Right lung (tissue), 5 donors: ENCODE results near the gene TRPM4. TPM values are rescaled to one million over a fixed set of nuclear protein-coding genes. Genes with fewer than 3 reads are reported as not detected.
A peak's percentile ranks its signal among the peaks of the same experiment; 100 is the strongest.
"Not testable (repeated sequence)": the region's sequence is repeated elsewhere in the genome, so short reads cannot be mapped to it uniquely, and the experiment has no call there.

Experiments
- DNase-seq, 2 donors: peaks; one replicate each; pipeline ENCODE4 v3.0.0-alpha.2; 2013
- polyA plus RNA-seq, 5 donors: library from polyadenylated mRNA; unstranded; fragments of 120-200 nt; gene quantifications; one replicate each; pipeline versions ENCODE4 v1.2.1 to v1.2.3, GENCODE V29; 2013; ENCODE audit warnings: inconsistent platforms in 1 of 5, low replicate concordance in 1 of 5; ENCODE audit not compliant: insufficient read length in 5 of 5, insufficient read depth in 1 of 5

The TRPM4 gene
- polyA plus RNA-seq, 5 donors: 11.5 to 31.7 (median 24.9) TPM

DNA sequence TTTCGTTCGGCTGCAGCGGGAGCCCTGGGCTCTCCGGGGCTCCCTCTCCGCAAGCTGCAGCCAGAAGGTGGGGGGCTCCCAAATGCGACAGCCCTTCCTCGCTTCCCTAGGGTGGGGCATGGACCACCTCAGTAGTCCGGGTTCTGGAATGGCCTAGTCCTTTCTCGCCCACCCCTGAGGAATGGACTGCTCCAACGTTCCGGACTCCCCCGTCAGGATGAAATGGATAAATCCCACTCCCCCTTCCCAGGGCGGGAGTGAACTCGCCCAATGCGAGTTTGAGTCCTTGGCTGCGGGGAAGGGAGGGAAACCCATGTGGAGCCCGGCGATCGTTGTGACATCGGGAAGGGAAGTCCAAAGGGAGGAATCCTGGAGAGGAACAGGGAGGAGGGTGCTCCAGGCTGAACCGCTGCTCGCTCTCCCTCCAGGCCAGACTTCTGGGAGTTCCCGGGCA is 7.9 kb upstream of the TRPM4 start:
- peak; percentile 88 for DNase-seq

DNA sequence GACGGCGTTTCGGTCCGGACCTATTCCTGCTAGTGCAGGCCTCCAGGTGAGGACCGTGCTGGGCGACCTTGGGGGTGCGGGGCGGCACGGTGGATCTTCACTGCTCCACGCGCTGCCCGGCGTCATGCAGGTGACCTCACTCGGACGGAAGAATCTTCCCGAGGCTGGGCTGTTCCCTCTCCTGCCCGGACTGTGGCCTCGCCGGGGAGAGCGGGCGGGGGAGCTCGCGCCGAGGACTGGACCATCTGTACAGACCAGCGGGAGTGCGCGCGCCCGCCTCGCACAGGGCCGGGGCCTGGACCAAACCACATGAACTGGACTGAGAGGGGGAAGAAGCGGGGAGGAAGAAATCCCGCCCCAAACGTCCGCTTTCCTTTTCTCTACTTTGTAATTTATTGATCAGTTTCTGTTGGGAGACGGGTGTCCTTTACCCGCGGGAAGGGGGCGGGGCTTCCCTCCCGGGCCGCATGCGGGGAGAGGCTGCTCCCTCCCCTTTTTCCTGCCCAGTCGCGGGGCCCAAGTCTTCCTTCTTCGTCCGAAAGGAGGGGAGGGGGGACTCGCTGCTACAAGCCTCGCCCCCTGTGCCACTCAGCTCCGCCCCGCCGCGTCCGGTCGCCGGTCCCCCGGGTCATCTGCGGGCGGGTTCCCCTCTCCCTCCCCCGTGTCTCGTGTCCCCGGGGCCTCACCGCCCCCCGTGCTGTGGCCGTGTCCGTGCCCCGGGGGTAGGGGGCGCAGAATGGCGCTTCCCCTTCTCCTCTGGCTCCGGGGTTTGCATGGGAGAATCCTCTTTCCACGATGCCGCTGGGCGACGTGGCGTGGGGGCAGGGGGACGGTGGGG is 7.3 kb upstream of the TRPM4 start:
- DNase-seq: peak; percentile 91 to 93

GRCh38 chr19:49150944-49151243 is 6.7 kb upstream of the TRPM4 start:
- no peak for DNase-seq

GRCh38 chr19:49151267-49152118 is 6.1 kb upstream of the TRPM4 start:
- no peak for DNase-seq

- DNase-seq: no peak
Observed at GRCh38 chr19:49152119-49152550, 5.5 kb upstream of the TRPM4 start.

DNA sequence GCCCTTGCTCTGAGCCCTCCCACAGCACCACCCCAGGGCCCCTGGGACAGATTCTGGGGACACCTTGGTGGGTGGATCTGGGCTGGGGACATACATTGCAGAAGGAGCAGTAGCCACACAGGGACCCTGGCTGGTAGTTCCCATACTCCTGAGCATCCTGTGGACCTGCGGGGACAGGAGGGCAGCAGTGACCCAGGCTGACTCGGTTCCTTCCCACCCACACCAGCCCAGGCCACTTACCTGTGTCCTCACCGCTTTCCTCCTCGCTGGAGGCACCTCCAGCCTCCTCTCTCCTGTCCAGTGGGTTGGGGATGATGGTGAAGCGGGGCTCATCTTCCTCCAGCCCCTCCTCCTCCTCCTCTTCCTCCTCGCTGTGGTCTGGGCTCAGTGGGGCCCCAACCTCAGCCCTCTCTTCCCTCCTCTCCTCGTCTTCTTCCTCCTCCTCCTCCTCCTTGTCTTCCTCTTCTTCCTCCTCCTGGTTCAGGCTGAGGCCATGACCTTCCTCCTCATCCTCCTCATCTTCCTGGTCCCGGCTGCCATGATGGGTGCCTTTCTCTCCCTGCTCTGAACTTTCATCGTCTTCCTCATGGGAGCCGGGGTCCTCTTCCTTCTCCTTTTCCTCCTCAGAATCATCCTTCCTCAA is 4.3 kb upstream of the TRPM4 start:
- no peak for DNase-seq

GRCh38 chr19:49154279-49154678 is 3.3 kb upstream of the TRPM4 start:
- no peak for DNase-seq

GRCh38 chr19:49155005-49155819 is 2.4 kb upstream of the TRPM4 start, which contains the start of gene HRC:
Gene HRC (minus strand): TSS chr19:49155396. CDS start chr19:49155237, 159 bp downstream.
- DNase-seq: no peak

DNA sequence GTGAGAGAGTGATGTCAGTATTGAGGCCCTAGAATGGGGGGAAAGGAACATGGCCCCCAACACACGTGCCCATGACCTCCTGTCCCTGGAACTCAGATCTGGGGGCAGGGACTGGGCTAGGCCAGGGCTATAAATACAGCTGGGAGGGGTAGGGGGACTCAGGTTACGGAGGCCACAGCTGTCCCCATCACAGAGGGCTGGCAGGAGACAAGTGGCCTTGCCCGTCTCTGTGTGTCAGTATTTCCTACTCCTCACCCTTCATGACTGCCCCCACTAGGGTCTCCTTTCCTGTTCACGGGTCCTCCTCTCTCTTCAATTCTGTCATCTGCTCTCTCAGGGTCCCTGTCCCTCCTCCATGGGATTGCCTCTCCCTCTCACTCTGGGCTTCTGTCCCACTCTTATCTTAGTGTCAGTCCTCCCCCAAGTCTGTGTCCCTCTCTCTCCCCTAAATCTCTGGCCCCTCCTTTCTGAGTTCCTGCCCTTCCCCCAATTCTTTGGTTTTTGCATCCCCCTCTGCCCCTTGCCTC is 1.7 kb upstream of the TRPM4 start:
- DNase-seq: no peak

GRCh38 chr19:49160450-49161189 is 3.0 kb downstream of the TRPM4 start:
- no peak for DNase-seq

DNA sequence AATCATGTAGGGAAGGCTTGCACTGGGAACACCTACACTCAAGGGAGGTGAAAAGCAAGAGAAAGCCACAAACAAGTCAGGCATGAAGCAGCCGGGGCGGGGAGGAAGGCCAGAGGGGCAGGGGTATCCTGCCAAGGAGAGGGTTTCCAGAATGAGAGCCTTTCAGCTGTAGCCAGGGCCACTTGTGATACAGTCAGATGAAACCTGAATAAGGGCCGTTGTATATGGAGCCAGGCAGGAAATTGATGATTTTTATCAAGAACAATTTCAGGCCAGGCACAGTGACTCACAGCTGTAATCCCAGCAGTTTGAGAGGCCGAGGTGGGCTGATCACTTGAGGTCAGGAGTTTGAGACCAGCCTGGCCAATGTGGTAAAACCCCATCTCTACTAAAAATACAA is 4.4 kb downstream of the TRPM4 start:
- no peak for DNase-seq

DNA sequence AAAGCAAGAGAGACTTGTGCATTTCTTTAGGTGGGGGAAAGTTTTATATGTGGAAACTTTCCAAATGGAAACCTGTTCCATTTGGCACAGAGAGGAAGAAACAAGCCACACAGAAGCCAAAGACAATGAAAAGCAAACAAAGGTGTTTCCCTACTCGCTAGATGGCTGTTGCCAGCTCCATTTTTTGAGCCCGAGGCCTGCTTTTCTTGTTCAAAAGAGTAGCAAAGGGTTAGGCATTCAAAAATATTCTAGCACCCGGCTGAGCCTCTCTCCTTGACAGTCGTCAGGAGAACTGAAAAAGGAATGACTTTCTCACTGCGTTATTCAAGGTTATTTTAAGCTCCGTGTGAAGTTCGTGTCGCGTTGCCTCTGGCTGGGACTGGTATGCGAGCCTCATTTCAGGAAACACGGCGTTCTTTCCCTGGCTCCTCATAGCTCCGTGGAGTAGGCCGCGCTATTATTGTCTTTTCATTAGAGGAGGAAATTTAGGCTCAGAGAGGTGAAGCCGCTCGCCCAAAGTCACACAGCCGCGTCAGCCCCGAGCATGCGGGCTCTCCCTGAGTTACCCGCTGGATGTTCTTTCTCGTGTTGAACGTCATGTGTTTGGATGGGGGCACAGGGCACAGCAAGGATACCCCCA is 7.6 kb downstream of the TRPM4 start:
- DNase-seq: no peak

- no peak for DNase-seq
Observed at GRCh38 chr19:49165865-49166301, 8.3 kb downstream of the TRPM4 start.

DNA sequence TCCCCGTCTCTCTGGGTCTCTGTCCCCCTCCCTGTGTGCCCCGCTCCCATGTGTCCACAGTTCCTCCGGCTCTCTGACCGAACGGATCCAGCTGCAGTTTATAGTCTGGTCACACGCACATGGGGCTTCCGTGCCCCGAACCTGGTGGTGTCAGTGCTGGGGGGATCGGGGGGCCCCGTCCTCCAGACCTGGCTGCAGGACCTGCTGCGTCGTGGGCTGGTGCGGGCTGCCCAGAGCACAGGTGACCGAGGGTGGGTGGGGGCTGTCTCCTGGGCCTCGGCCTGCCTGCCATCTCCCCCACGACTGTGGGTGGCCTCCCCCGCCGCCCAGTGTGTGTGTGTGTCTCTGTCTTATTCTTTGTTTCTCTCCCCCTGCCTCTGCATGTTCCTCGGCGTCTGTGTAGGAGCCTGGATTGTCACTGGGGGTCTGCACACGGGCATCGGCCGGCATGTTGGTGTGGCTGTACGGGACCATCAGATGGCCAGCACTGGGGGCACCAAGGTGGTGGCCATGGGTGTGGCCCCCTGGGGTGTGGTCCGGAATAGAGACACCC is 10.3 kb downstream of the TRPM4 start:
- no peak for DNase-seq

DNA sequence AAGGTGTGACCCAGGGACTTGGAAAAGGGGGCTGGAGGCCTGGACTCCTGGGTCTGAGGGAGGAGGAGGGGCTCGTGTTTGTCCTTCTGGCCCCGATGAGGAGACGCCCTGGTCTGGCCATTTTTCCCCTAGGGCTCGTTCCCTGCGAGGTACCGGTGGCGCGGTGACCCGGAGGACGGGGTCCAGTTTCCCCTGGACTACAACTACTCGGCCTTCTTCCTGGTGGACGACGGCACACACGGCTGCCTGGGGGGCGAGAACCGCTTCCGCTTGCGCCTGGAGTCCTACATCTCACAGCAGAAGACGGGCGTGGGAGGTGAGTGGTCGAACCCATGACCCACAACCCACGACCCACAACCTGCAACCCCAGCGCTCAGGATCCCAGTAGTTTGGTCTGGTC is 10.8 kb downstream of the TRPM4 start:
- no peak for DNase-seq

- DNase-seq: no peak
Observed at GRCh38 chr19:49173198-49173597, 15.6 kb downstream of the TRPM4 start.

GRCh38 chr19:49180659-49181058 is 23.1 kb downstream of the TRPM4 start:
- no peak for DNase-seq

DNA sequence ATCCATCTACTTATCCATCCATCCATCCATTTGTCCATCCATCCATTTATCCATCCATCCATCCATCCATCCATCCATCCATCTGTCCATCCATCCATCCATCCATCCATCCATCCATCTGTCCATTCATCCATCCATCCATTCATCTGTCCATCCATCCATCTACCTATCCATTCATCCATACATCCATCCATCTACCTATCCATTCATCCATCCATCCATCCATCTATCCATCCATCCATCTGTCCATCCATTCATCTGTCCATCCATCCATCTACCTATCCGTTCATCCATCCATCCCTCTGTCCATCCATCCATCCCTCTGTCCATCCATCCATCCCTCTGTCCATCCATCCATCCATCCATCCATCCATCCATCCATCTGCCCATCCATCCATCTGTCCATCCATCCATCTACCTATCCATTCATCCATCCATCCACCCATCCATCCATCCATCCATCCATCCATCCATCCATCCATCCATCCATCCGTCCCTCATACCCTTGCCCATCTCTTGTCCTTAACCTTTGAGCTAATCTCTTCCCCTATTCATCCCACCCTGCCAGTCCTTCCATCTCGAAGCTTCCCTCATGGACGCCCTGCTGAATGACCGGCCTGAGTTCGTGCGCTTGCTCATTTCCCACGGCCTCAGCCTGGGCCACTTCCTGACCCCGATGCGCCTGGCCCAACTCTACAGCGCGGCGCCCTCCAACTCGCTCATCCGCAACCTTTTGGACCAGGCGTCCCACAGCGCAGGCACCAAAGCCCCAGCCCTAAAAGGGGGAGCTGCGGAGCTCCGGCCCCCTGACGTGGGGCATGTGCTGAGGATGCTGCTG is 24.6 kb downstream of the TRPM4 start:
- not testable (repeated sequence) for DNase-seq
